ENCODE results near the gene CD300A. TPM values are rescaled to one million over a fixed set of nuclear protein-coding genes. Genes with fewer than 3 reads are reported as not detected.
A peak's percentile ranks its signal among the peaks of the same experiment; 100 is the strongest.

The CD300A gene
- total and polyA plus RNA-seq, 2 donors (not counting 1 experiment from before 2014, with no cell fraction given), result 2.4 to 5.7 TPM

GRCh38 chr17:74417178-74418045 is 49.0 kb upstream of the CD300A start:
- Histone ChIP-seq H3K9me3 (ENCODE audit: control extremely low read depth in 1 of 3, control insufficient read depth in 2 of 3, insufficient read depth in 1 of 3, low read length in 2 of 3) (no peaks in the 10 kb centered on the region), H4K20me1 (ENCODE audit: control insufficient read depth, insufficient read depth, low read length, poor library complexity, severe bottlenecking) (no peaks in the 10 kb centered on the region), H3K4me1 (ENCODE audit: control insufficient read depth in 2 of 2, insufficient read depth in 2 of 2, low read length in 2 of 2) (no peaks in the 10 kb centered on the region), H3K9ac (ENCODE audit: low read length) (no peak overlapping the region), H3K4me2 (replicated peaks; ENCODE audit: low read depth, low read length, poor library complexity, severe bottlenecking) (no peak overlapping the region), H2AFZ (ENCODE audit: insufficient read depth, low read depth, low read length, poor library complexity, severe bottlenecking) (no peak overlapping the region), H3K27me3 (replicated peaks in 1 of 4; ENCODE audit: control extremely low read depth in 1 of 4, control insufficient read depth in 3 of 4, insufficient read depth in 4 of 4, low read length in 3 of 4) (no peaks in the 10 kb centered on the region), H3K79me2 (ENCODE audit: control insufficient read depth, insufficient read depth, low read length) (no peaks in the 10 kb centered on the region), H3K4me3 (ENCODE audit: control extremely low read depth in 1 of 5, extremely low read depth in 1 of 5, insufficient read depth in 1 of 5, low read depth in 2 of 5, low read length in 4 of 5) (no peak overlapping the region), H3K36me3 (replicated peaks in 1 of 2; ENCODE audit: control extremely low read depth in 1 of 2, control insufficient read depth in 1 of 2, extremely low read depth in 1 of 2, insufficient read depth in 2 of 2, low read length in 1 of 2) (no peaks in the 10 kb centered on the region), H3K27ac (ENCODE audit: low read length in 2 of 2) (no peak overlapping the region)
- peaks cover 3% of the 10 kb centered on the region for H3K4me1 Mint-ChIP-seq
- WGBS (ENCODE audit: insufficient coverage), result 72% methylated on average over 8 of the region's 12 CpGs
- H3K27ac Mint-ChIP-seq, result no peak overlapping the region
- intact Hi-C loops (cut with micrococcal nuclease), result no loop called here
- POLR2A ChIA-PET, result no interaction called here
- CTCF ChIA-PET, result no interaction called here
- no peak for TF ChIP-seq EZH2 (IDR thresholded peaks at IDR 0.05; ENCODE audit: borderline replicate concordance, insufficient read depth, low read depth, low read length, poor library complexity, severe bottlenecking)
- no peak for TF ChIP-seq CTCF (IDR thresholded peaks at IDR 0.05)
- H3K9me3 Mint-ChIP-seq (ENCODE audit: insufficient read depth), result no peaks in the 10 kb centered on the region
- peak; percentile 24 for ATAC-seq (ENCODE audit: low read depth)
- no peak for DNase-seq
- peaks cover 20% of the 10 kb centered on the region for H3K27me3 Mint-ChIP-seq
- no peak overlapping the region for H3K4me3 Mint-ChIP-seq

GRCh38 chr17:74419928-74420411 is 46.5 kb upstream of the CD300A start:
- POLR2A ChIA-PET, result no interaction called here
- DNase-seq (no peak), ATAC-seq (ENCODE audit: low read depth) (no peak)
- CTCF ChIA-PET, result no interaction called here
- Histone ChIP-seq H3K9me3 (ENCODE audit: control extremely low read depth in 1 of 3, control insufficient read depth in 2 of 3, insufficient read depth in 1 of 3, low read length in 2 of 3) (no peaks in the 10 kb centered on the region), H3K4me2 (replicated peaks; ENCODE audit: low read depth, low read length, poor library complexity, severe bottlenecking) (no peak overlapping the region), H3K4me1 (ENCODE audit: control insufficient read depth in 2 of 2, insufficient read depth in 2 of 2, low read length in 2 of 2) (no peaks in the 10 kb centered on the region), H3K27ac (ENCODE audit: low read length in 2 of 2) (no peak overlapping the region), H3K4me3 (ENCODE audit: control extremely low read depth in 1 of 5, extremely low read depth in 1 of 5, insufficient read depth in 1 of 5, low read depth in 2 of 5, low read length in 4 of 5) (no peak overlapping the region), H3K27me3 (replicated peaks in 1 of 4; ENCODE audit: control extremely low read depth in 1 of 4, control insufficient read depth in 3 of 4, insufficient read depth in 4 of 4, low read length in 3 of 4) (peaks cover 0 to 6% (median 0%) of the 10 kb centered on the region in 4 experiments), H2AFZ (ENCODE audit: insufficient read depth, low read depth, low read length, poor library complexity, severe bottlenecking) (no peak overlapping the region), H3K36me3 (replicated peaks in 1 of 2; ENCODE audit: control extremely low read depth in 1 of 2, control insufficient read depth in 1 of 2, extremely low read depth in 1 of 2, insufficient read depth in 2 of 2, low read length in 1 of 2) (no peaks in the 10 kb centered on the region), H4K20me1 (ENCODE audit: control insufficient read depth, insufficient read depth, low read length, poor library complexity, severe bottlenecking) (no peaks in the 10 kb centered on the region), H3K79me2 (ENCODE audit: control insufficient read depth, insufficient read depth, low read length) (no peaks in the 10 kb centered on the region), H3K9ac (ENCODE audit: low read length) (no peak overlapping the region)
- intact Hi-C loops (cut with micrococcal nuclease), result no loop called here
- H3K4me1 Mint-ChIP-seq, result peaks cover 3% of the 10 kb centered on the region
- no peak overlapping the region for H3K4me3 Mint-ChIP-seq
- H3K27me3 Mint-ChIP-seq, result peaks cover 22% of the 10 kb centered on the region
- WGBS (ENCODE audit: insufficient coverage), result 89% methylated on average over 6 of the region's 10 CpGs
- no peak overlapping the region for H3K27ac Mint-ChIP-seq
- TF ChIP-seq CTCF (IDR thresholded peaks at IDR 0.05) (no peak), EZH2 (IDR thresholded peaks at IDR 0.05; ENCODE audit: borderline replicate concordance, insufficient read depth, low read depth, low read length, poor library complexity, severe bottlenecking) (no peak)
- no peaks in the 10 kb centered on the region for H3K9me3 Mint-ChIP-seq (ENCODE audit: insufficient read depth)

Measured in B cell (primary cell).